Measurements from ENCODE around the gene BMAL1. TPM values are rescaled to one million over a fixed set of nuclear protein-coding genes. Genes with fewer than 3 reads are reported as not detected.

The BMAL1 gene
- total RNA-seq, 1 donor from 2014 or later: 7.3 TPM

DNA sequence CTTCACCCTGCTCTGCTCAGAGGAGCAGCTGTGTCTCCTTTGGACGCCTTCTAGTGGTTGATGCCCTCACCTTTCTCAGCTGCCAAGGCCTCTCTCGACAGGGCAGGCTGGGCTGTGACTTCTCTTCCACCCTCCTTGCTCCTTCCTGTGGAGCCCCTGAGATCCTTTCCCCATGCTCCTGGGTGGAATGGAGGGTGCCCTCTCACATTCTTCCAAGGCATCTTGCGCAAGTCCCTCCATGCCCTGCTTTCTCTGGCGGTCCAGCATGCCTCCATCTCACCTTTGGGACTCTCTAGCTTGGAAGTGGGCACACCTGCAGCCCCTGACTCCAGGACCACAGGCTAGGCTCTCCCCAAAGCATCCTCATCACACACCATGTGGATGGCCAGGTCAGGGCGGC, 68.9 kb downstream of the BMAL1 start:
- H3K27me3 Mint-ChIP-seq: peaks cover 3% of the 10 kb centered on the region
- no peak overlapping the region for H3K4me3 Mint-ChIP-seq
- no peaks in the 10 kb centered on the region for H3K36me3 Mint-ChIP-seq
- TF ChIP-seq, protein P1, sequence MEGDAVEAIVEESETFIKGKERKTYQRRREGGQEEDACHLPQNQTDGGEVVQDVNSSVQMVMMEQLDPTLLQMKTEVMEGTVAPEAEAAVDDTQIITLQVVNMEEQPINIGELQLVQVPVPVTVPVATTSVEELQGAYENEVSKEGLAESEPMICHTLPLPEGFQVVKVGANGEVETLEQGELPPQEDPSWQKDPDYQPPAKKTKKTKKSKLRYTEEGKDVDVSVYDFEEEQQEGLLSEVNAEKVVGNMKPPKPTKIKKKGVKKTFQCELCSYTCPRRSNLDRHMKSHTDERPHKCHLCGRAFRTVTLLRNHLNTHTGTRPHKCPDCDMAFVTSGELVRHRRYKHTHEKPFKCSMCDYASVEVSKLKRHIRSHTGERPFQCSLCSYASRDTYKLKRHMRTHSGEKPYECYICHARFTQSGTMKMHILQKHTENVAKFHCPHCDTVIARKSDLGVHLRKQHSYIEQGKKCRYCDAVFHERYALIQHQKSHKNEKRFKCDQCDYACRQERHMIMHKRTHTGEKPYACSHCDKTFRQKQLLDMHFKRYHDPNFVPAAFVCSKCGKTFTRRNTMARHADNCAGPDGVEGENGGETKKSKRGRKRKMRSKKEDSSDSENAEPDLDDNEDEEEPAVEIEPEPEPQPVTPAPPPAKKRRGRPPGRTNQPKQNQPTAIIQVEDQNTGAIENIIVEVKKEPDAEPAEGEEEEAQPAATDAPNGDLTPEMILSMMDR (conservative IDR thresholded peaks at IDR 0.05): no peak
- no peak for DNase-seq (ENCODE audit: extremely low spot score, unreplicated experiment)
- H3K4me1 Mint-ChIP-seq (ENCODE audit: unreplicated experiment): peaks cover 6% of the 10 kb centered on the region
- H3K27ac Mint-ChIP-seq: no peak overlapping the region
- H3K9me3 Mint-ChIP-seq: no peaks in the 10 kb centered on the region

DNA sequence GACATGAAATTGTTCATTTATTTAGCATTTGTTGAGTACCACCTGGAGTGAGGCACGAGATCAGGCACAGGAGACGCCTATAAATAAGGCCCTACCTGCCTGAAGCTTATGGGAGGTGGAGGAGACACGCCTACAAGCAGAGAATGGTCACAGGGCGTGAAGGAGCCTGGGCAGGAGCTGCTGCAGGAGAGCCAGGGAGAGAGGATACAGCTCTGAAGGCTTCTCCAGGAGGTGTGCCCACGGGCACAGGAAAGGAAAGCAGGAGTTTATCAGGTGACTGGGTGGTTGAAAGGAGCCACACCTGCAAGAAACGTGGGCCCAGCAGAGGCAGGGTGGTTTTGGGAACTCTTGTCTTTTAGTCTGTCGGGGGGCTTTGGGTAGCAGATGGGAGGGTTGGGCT, 70.3 kb downstream of the BMAL1 start:
- no peak overlapping the region for H3K4me3 Mint-ChIP-seq
- H3K36me3 Mint-ChIP-seq: no peaks in the 10 kb centered on the region
- peaks cover 6% of the 10 kb centered on the region for H3K4me1 Mint-ChIP-seq (ENCODE audit: unreplicated experiment)
- no peaks in the 10 kb centered on the region for H3K9me3 Mint-ChIP-seq
- peaks cover 3% of the 10 kb centered on the region for H3K27me3 Mint-ChIP-seq
- DNase-seq (ENCODE audit: extremely low spot score, unreplicated experiment): no peak
- TF ChIP-seq, protein P1 (conservative IDR thresholded peaks at IDR 0.05): no peak
- H3K27ac Mint-ChIP-seq: no peak overlapping the region

DNA sequence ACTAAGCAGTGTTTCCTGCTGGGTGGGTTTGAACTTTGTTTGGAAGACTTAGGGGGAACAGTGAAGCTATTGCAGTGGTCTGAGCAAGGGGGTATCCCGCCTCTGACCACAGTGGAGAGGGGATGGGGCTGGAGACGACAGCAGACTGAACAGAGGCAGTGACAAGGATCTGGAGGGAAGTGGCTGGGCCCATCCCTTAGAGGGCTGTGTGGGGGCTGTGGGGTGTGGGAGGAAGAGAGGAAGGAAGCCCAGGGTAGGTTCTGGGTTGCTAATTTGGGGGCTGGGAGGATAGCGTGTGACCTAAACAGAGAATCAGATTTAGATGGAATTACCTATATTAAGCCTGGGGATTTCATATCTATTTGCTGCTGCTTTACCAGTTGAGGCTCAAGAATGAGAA, 70.7 kb downstream of the BMAL1 start:
- Mint-ChIP-seq H3K4me3 (no peak overlapping the region), H3K27me3 (peaks cover 3% of the 10 kb centered on the region), H3K27ac (no peak overlapping the region), H3K9me3 (no peaks in the 10 kb centered on the region), H3K4me1 (ENCODE audit: unreplicated experiment) (peaks cover 6% of the 10 kb centered on the region), H3K36me3 (no peaks in the 10 kb centered on the region)
- DNase-seq (ENCODE audit: extremely low spot score, unreplicated experiment): no peak
- TF ChIP-seq, protein P1 (conservative IDR thresholded peaks at IDR 0.05): no peak

DNA sequence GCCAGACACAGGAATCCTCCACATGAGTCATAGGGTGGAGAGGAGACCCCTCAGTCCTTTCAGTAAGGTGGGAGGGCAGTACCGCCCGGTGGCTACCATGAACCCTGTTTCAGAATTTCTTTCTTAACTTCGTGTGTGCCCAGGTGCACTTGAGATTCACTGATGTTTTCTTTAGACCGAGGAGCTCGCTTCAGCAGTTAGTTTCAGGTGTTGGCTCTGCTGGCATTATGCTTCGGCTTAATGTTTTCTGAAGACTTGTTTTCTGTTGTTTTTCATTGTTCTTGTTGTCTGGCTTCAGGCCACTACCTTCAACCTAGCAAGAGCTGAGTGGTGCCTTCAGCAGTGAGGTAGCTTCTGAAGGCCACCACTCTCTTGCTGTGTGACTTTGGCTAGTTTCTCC, 71.5 kb downstream of the BMAL1 start:
- H3K36me3 Mint-ChIP-seq: no peaks in the 10 kb centered on the region
- no peaks in the 10 kb centered on the region for H3K9me3 Mint-ChIP-seq
- H3K27ac Mint-ChIP-seq: no peak overlapping the region
- H3K4me3 Mint-ChIP-seq: no peak overlapping the region
- peaks cover 4% of the 10 kb centered on the region for H3K4me1 Mint-ChIP-seq (ENCODE audit: unreplicated experiment)
- TF ChIP-seq, protein P1 (conservative IDR thresholded peaks at IDR 0.05): no peak
- H3K27me3 Mint-ChIP-seq: peaks cover 2% of the 10 kb centered on the region
- no peak for DNase-seq (ENCODE audit: extremely low spot score, unreplicated experiment)

DNA sequence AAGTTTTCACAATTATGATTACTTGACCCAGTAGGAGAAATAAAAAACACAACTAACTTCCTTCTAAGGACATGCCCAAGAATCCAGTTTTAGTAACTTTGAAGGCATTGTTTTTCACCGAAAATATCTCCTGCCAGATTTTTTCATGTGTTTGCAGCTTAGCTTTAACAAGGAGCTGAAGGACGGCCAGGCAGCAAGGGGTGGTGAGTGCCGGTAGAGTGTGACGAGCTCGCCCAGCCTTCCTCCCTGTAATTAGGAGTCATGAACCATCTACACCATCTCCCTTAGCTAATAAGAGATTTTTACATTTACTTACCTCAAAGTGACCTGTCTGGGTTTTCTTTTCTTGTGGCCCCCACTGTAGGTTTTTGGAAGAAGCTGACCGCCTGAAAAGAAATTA, 72.0 kb downstream of the BMAL1 start:
- Mint-ChIP-seq H3K4me3 (no peak overlapping the region), H3K27ac (no peak overlapping the region), H3K9me3 (no peaks in the 10 kb centered on the region), H3K4me1 (ENCODE audit: unreplicated experiment) (no peaks in the 10 kb centered on the region), H3K36me3 (no peaks in the 10 kb centered on the region), H3K27me3 (no peaks in the 10 kb centered on the region)
- TF ChIP-seq, protein P1 (conservative IDR thresholded peaks at IDR 0.05): no peak
- no peak for DNase-seq (ENCODE audit: extremely low spot score, unreplicated experiment)

DNA sequence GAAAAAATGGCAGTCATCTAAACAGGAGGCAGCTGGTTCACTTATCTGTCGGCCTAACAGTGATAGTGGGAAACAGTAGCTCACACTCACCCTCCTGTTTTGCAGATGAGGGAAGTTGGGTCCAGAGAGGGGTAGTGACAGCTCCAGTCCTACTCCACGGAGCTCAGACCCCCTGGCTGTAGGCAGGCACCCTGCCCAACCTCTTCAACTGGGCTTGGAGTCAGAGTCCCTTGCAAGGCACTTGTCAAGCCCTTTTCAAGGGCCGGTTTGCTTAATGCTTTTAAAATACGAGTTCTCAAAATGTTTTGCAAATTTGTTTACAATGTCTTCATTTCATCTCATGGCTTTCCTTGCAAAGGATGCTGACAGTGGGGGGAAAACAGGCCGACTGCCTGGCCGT, 75.1 kb downstream of the BMAL1 start:
- Mint-ChIP-seq H3K27me3 (no peaks in the 10 kb centered on the region), H3K27ac (no peak overlapping the region), H3K4me3 (no peak overlapping the region), H3K4me1 (ENCODE audit: unreplicated experiment) (no peaks in the 10 kb centered on the region), H3K9me3 (no peaks in the 10 kb centered on the region), H3K36me3 (peaks cover 4% of the 10 kb centered on the region)
- DNase-seq (ENCODE audit: extremely low spot score, unreplicated experiment): no peak
- TF ChIP-seq, protein P1 (conservative IDR thresholded peaks at IDR 0.05): no peak

Data from type B pancreatic cell (in vitro differentiated cells).